ENCODE results near the gene GJA8. TPM values are rescaled to one million over a fixed set of nuclear protein-coding genes. Genes with fewer than 3 reads are reported as not detected.
"Not testable (repeated sequence)": the region's sequence is repeated elsewhere in the genome, so short reads cannot be mapped to it uniquely, and the experiment has no call there.

The GJA8 gene
- total RNA-seq: not detected

- no peak within 1 kb of the TSS for H3K4me3 ChIP-seq (ENCODE audit: low read length in 3 of 3)
- H3K27ac ChIP-seq (ENCODE audit: low read depth, low read length): no peak within 1 kb of the TSS
- H3K27me3 ChIP-seq (ENCODE audit: control insufficient read depth in 3 of 3, insufficient read depth in 3 of 3, low read length in 3 of 3): no peaks in the 10 kb centered on the region
- no peaks in the 10 kb centered on the region for H3K9me3 ChIP-seq (ENCODE audit: control insufficient read depth in 3 of 3, low read length in 3 of 3)
- H3K9ac ChIP-seq (ENCODE audit: low read depth in 1 of 3, low read length in 3 of 3): no peak within 1 kb of the TSS
- no peaks in the 10 kb centered on the region for H3K36me3 ChIP-seq (ENCODE audit: control insufficient read depth in 3 of 3, insufficient read depth in 3 of 3, low read length in 3 of 3)
- H3K4me1 ChIP-seq (ENCODE audit: control insufficient read depth in 3 of 3, insufficient read depth in 3 of 3, low read length in 3 of 3): no peaks in the 10 kb centered on the region
Measured at GRCh38 chr1:147902253-147902845, at the start of gene GJA8. Gene GJA8 (plus strand): TSS chr1:147902795. CDS start chr1:147907956, 5,161 bp downstream.

- H3K27me3 ChIP-seq (ENCODE audit: control insufficient read depth in 3 of 3, insufficient read depth in 3 of 3, low read length in 3 of 3): no peaks in the 10 kb centered on the region
Measured at GRCh38 chr1:147853391-147853790, 49.2 kb upstream of the GJA8 start.

GRCh38 chr1:147854989-147855388 lies 47.6 kb upstream of the GJA8 start:
- H3K27me3 ChIP-seq (ENCODE audit: control insufficient read depth in 3 of 3, insufficient read depth in 3 of 3, low read length in 3 of 3); H3K4me3 ChIP-seq (ENCODE audit: low read length in 3 of 3): not testable (repeated sequence)

More at GRCh38 chr1:147853391-147853790, 49.2 kb upstream of the GJA8 start:
- Histone ChIP-seq H3K9me3 (ENCODE audit: control insufficient read depth in 3 of 3, low read length in 3 of 3) (no peaks in the 10 kb centered on the region), H3K36me3 (ENCODE audit: control insufficient read depth in 3 of 3, insufficient read depth in 3 of 3, low read length in 3 of 3) (no peaks in the 10 kb centered on the region), H3K27ac (ENCODE audit: low read depth, low read length) (no peak overlapping the region), H3K4me1 (ENCODE audit: control insufficient read depth in 3 of 3, insufficient read depth in 3 of 3, low read length in 3 of 3) (no peaks in the 10 kb centered on the region), H3K9ac (ENCODE audit: low read depth in 1 of 3, low read length in 3 of 3) (no peak overlapping the region), H3K4me3 (ENCODE audit: low read length in 3 of 3) (no peak overlapping the region)

GRCh38 chr1:147855996-147856395 lies 46.6 kb upstream of the GJA8 start:
- H3K9ac ChIP-seq (ENCODE audit: low read depth in 1 of 3, low read length in 3 of 3); H3K36me3 ChIP-seq (ENCODE audit: control insufficient read depth in 3 of 3, insufficient read depth in 3 of 3, low read length in 3 of 3); H3K4me3 ChIP-seq (ENCODE audit: low read length in 3 of 3); H3K4me1 ChIP-seq (ENCODE audit: control insufficient read depth in 3 of 3, insufficient read depth in 3 of 3, low read length in 3 of 3); H3K9me3 ChIP-seq (ENCODE audit: control insufficient read depth in 3 of 3, low read length in 3 of 3); H3K27ac ChIP-seq (ENCODE audit: low read depth, low read length); H3K27me3 ChIP-seq (ENCODE audit: control insufficient read depth in 3 of 3, insufficient read depth in 3 of 3, low read length in 3 of 3): not testable (repeated sequence)

More at GRCh38 chr1:147854989-147855388, 47.6 kb upstream of the GJA8 start:
- H3K36me3 ChIP-seq (ENCODE audit: control insufficient read depth in 3 of 3, insufficient read depth in 3 of 3, low read length in 3 of 3); H3K4me1 ChIP-seq (ENCODE audit: control insufficient read depth in 3 of 3, insufficient read depth in 3 of 3, low read length in 3 of 3); H3K9ac ChIP-seq (ENCODE audit: low read depth in 1 of 3, low read length in 3 of 3); H3K9me3 ChIP-seq (ENCODE audit: control insufficient read depth in 3 of 3, low read length in 3 of 3); H3K27ac ChIP-seq (ENCODE audit: low read depth, low read length): not testable (repeated sequence)

GRCh38 chr1:147867204-147867603 lies 35.4 kb upstream of the GJA8 start:
- not testable (repeated sequence) for H3K9me3 ChIP-seq (ENCODE audit: control insufficient read depth in 3 of 3, low read length in 3 of 3); H3K27ac ChIP-seq (ENCODE audit: low read depth, low read length); H3K4me1 ChIP-seq (ENCODE audit: control insufficient read depth in 3 of 3, insufficient read depth in 3 of 3, low read length in 3 of 3); H3K9ac ChIP-seq (ENCODE audit: low read depth in 1 of 3, low read length in 3 of 3); H3K27me3 ChIP-seq (ENCODE audit: control insufficient read depth in 3 of 3, insufficient read depth in 3 of 3, low read length in 3 of 3); H3K36me3 ChIP-seq (ENCODE audit: control insufficient read depth in 3 of 3, insufficient read depth in 3 of 3, low read length in 3 of 3); H3K4me3 ChIP-seq (ENCODE audit: low read length in 3 of 3)

- H3K4me1 ChIP-seq (ENCODE audit: control insufficient read depth in 3 of 3, insufficient read depth in 3 of 3, low read length in 3 of 3): no peaks in the 10 kb centered on the region
- H3K36me3 ChIP-seq (ENCODE audit: control insufficient read depth in 3 of 3, insufficient read depth in 3 of 3, low read length in 3 of 3): no peaks in the 10 kb centered on the region
- peaks cover 0 to 3% (median 0%) of the 10 kb centered on the region in 3 donors for H3K9me3 ChIP-seq (ENCODE audit: control insufficient read depth in 3 of 3, low read length in 3 of 3)
- H3K9ac ChIP-seq (ENCODE audit: low read depth in 1 of 3, low read length in 3 of 3): no peak overlapping the region
- H3K4me3 ChIP-seq (ENCODE audit: low read length in 3 of 3): no peak overlapping the region
- no peaks in the 10 kb centered on the region for H3K27me3 ChIP-seq (ENCODE audit: control insufficient read depth in 3 of 3, insufficient read depth in 3 of 3, low read length in 3 of 3)
- H3K27ac ChIP-seq (ENCODE audit: low read depth, low read length): no peak overlapping the region
Measured at GRCh38 chr1:147878022-147878421, 24.6 kb upstream of the GJA8 start.

GRCh38 chr1:147879911-147880310 lies 22.7 kb upstream of the GJA8 start:
- Histone ChIP-seq H3K27ac (ENCODE audit: low read depth, low read length) (no peak overlapping the region), H3K4me1 (ENCODE audit: control insufficient read depth in 3 of 3, insufficient read depth in 3 of 3, low read length in 3 of 3) (no peaks in the 10 kb centered on the region), H3K4me3 (ENCODE audit: low read length in 3 of 3) (no peak overlapping the region), H3K27me3 (ENCODE audit: control insufficient read depth in 3 of 3, insufficient read depth in 3 of 3, low read length in 3 of 3) (no peaks in the 10 kb centered on the region), H3K9ac (ENCODE audit: low read depth in 1 of 3, low read length in 3 of 3) (no peak overlapping the region), H3K36me3 (ENCODE audit: control insufficient read depth in 3 of 3, insufficient read depth in 3 of 3, low read length in 3 of 3) (no peaks in the 10 kb centered on the region), H3K9me3 (ENCODE audit: control insufficient read depth in 3 of 3, low read length in 3 of 3) (peaks cover 0 to 3% (median 0%) of the 10 kb centered on the region in 3 donors)

GRCh38 chr1:147882535-147882934 lies 20.1 kb upstream of the GJA8 start:
- Histone ChIP-seq H3K9me3 (ENCODE audit: control insufficient read depth in 3 of 3, low read length in 3 of 3) (peaks cover 0 to 3% (median 0%) of the 10 kb centered on the region in 3 donors), H3K4me1 (ENCODE audit: control insufficient read depth in 3 of 3, insufficient read depth in 3 of 3, low read length in 3 of 3) (no peaks in the 10 kb centered on the region), H3K36me3 (ENCODE audit: control insufficient read depth in 3 of 3, insufficient read depth in 3 of 3, low read length in 3 of 3) (no peaks in the 10 kb centered on the region), H3K9ac (ENCODE audit: low read depth in 1 of 3, low read length in 3 of 3) (no peak overlapping the region), H3K27ac (ENCODE audit: low read depth, low read length) (no peak overlapping the region), H3K4me3 (ENCODE audit: low read length in 3 of 3) (no peak overlapping the region), H3K27me3 (ENCODE audit: control insufficient read depth in 3 of 3, insufficient read depth in 3 of 3, low read length in 3 of 3) (no peaks in the 10 kb centered on the region)

GRCh38 chr1:147890177-147890790 lies 12.3 kb upstream of the GJA8 start:
- Histone ChIP-seq H3K27ac (ENCODE audit: low read depth, low read length) (no peak overlapping the region), H3K9ac (ENCODE audit: low read depth in 1 of 3, low read length in 3 of 3) (no peak overlapping the region), H3K36me3 (ENCODE audit: control insufficient read depth in 3 of 3, insufficient read depth in 3 of 3, low read length in 3 of 3) (no peaks in the 10 kb centered on the region), H3K4me3 (ENCODE audit: low read length in 3 of 3) (no peak overlapping the region), H3K4me1 (ENCODE audit: control insufficient read depth in 3 of 3, insufficient read depth in 3 of 3, low read length in 3 of 3) (peaks cover 0 to 6% (median 0%) of the 10 kb centered on the region in 3 donors), H3K9me3 (ENCODE audit: control insufficient read depth in 3 of 3, low read length in 3 of 3) (no peaks in the 10 kb centered on the region), H3K27me3 (ENCODE audit: control insufficient read depth in 3 of 3, insufficient read depth in 3 of 3, low read length in 3 of 3) (peaks cover 0 to 9% (median 0%) of the 10 kb centered on the region in 3 donors)

GRCh38 chr1:147891088-147891487 lies 11.5 kb upstream of the GJA8 start:
- H3K4me3 ChIP-seq (ENCODE audit: low read length in 3 of 3): no peak overlapping the region

More at GRCh38 chr1:147891088-147891487, 11.5 kb upstream of the GJA8 start:
- Histone ChIP-seq H3K27me3 (ENCODE audit: control insufficient read depth in 3 of 3, insufficient read depth in 3 of 3, low read length in 3 of 3) (peaks cover 0 to 9% (median 0%) of the 10 kb centered on the region in 3 donors), H3K36me3 (ENCODE audit: control insufficient read depth in 3 of 3, insufficient read depth in 3 of 3, low read length in 3 of 3) (no peaks in the 10 kb centered on the region), H3K27ac (ENCODE audit: low read depth, low read length) (no peak overlapping the region), H3K4me1 (ENCODE audit: control insufficient read depth in 3 of 3, insufficient read depth in 3 of 3, low read length in 3 of 3) (peaks cover 0 to 6% (median 0%) of the 10 kb centered on the region in 3 donors), H3K9ac (ENCODE audit: low read depth in 1 of 3, low read length in 3 of 3) (no peak overlapping the region), H3K9me3 (ENCODE audit: control insufficient read depth in 3 of 3, low read length in 3 of 3) (no peaks in the 10 kb centered on the region)

Measured in skeletal muscle tissue (tissue), 4 donors.